Measurements from ENCODE around the gene RHBDL3. TPM values are rescaled to one million over a fixed set of nuclear protein-coding genes. Genes with fewer than 3 reads are reported as not detected.

The RHBDL3 gene
- total RNA-seq, 2 donors from 2014 or later, result 0.21 TPM; not detected in 1

DNA sequence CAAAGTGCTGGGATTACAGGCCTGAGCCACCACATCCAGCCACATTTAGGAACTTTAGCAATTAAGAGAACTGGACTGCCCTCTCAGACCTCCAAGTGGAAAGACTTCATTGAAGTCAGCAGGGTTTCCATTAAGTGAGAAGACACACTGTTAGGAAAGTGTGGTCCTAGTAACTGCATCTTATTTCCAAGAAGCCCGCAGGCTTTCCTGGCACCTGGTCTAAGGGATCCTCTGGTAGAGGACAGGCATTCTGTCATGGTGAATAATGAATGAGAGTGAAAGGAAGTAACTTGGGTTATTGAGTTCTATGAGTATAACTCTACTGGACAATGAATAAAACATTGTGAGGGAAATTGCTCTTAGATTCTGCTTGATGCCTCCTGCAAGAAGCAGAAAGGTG, 62.3 kb downstream of the RHBDL3 start:
- Mint-ChIP-seq H3K4me3 (no peak overlapping the region), H3K4me1 (ENCODE audit: low read depth) (peaks cover 47% of the 10 kb centered on the region), H3K9me3 (no peaks in the 10 kb centered on the region), H3K36me3 (ENCODE audit: insufficient read depth in 2 of 2) (no peaks in the 10 kb centered on the region), H3K27ac (no peak overlapping the region), H3K27me3 (ENCODE audit: low read depth) (no peaks in the 10 kb centered on the region)
- ATAC-seq (replicated peaks in 1 of 2), result no peak
- no peak for DNase-seq

DNA sequence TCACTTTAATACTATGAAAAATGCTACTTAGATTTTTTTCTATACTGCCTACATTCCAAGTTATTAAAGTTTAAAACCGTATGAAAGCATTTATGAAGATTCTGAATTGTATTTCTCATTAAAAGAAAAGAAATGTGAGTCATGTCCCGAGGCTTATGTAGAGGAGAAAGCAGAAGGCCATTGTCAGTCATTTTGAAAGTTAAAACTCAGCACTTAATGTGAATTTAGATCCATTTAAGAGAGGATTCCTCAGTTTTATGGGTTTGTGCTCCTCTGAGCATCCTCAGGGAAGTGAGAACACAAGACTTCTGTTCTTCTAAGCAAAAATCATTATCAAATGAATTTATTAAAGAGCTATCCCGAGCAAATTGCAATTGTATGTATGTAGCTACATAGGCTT, 64.5 kb downstream of the RHBDL3 start:
- peak in 1 of 2 donors; percentile 64 for ATAC-seq (replicated peaks in 1 of 2)
- H3K9me3 Mint-ChIP-seq, result no peaks in the 10 kb centered on the region
- DNase-seq, result no peak
- H3K4me3 Mint-ChIP-seq, result peak overlapping the region in 1 of 2 donors; percentile 71
- H3K27me3 Mint-ChIP-seq (ENCODE audit: low read depth), result no peaks in the 10 kb centered on the region
- peaks cover 33% of the 10 kb centered on the region for H3K4me1 Mint-ChIP-seq (ENCODE audit: low read depth)
- H3K36me3 Mint-ChIP-seq (ENCODE audit: insufficient read depth in 2 of 2), result peaks cover 6 to 8% of the 10 kb centered on the region in 2 donors
- H3K27ac Mint-ChIP-seq, result peak overlapping the region; percentile 42

DNA sequence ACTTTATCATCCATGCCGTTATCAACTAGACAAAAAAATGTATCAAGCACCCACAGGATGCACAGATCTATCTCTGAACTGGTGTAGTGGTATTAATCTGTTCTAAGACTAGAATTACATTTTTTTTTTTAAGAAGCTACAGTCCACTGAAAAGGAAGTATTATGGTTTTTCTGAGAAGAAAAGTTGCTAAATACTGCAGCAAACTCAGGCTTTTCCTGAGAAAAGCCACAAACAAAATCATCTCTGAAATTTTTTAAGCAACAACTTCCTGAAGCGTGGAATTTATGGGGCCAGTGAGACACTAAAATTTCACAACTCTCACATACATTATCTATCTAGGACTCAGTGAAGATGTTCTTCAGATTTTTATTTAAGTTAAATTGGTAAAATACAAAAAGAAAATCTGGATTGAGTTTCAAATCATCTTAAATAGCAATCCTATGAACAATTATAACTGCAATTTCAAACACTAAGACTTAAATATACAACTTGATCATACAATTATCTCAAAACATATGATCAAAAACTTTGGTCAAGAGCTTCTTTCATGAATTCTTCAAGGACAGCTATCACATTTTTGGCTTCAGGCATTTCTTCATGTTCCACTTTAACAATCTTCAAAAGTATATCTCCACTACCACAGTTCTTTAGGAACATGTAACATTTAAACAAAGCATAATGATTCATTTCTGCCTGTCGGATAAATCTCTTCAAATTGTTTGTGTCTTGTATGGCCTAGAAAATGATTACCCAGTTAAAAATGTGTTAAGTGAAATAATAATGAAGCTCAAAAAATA, 65.8 kb downstream of the RHBDL3 start:
- H3K27me3 Mint-ChIP-seq (ENCODE audit: low read depth), result no peaks in the 10 kb centered on the region
- DNase-seq (no peak), ATAC-seq (replicated peaks in 1 of 2) (peak in 1 of 2 donors; percentile 59)
- H3K27ac Mint-ChIP-seq, result peak overlapping the region; percentile 25
- H3K4me3 Mint-ChIP-seq, result peak overlapping the region; percentile 49 to 71
- peaks cover 6 to 8% of the 10 kb centered on the region in 2 donors for H3K36me3 Mint-ChIP-seq (ENCODE audit: insufficient read depth in 2 of 2)
- H3K9me3 Mint-ChIP-seq, result no peaks in the 10 kb centered on the region
- peaks cover 33% of the 10 kb centered on the region for H3K4me1 Mint-ChIP-seq (ENCODE audit: low read depth)

DNA sequence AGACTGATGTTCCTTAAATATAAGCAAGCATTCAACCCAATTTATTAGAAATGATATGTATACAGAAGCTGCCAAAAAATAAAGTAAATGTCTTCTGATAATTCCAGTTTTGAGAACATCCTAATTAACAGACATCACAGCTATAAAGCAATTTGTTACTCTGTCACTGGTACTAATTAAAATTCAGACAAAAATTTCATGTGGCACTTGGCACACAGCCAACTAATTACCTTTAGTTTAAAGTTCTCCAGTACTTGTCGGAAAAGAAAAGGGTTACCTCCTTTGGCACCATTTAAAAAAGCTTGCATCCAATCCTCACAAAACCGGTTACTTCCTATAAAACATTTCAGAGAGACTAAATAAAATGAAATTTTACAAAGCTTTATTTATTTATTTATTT, 67.6 kb downstream of the RHBDL3 start:
- Mint-ChIP-seq H3K4me1 (ENCODE audit: low read depth) (peaks cover 33% of the 10 kb centered on the region), H3K27me3 (ENCODE audit: low read depth) (no peaks in the 10 kb centered on the region), H3K27ac (no peak overlapping the region)

GRCh38 chr17:32335046-32335445, 69.4 kb downstream of the RHBDL3 start:
- DNase-seq (no peak), ATAC-seq (replicated peaks in 1 of 2) (no peak)
- Mint-ChIP-seq H3K36me3 (ENCODE audit: insufficient read depth in 2 of 2) (peaks cover 6 to 8% of the 10 kb centered on the region in 2 donors), H3K27me3 (ENCODE audit: low read depth) (no peaks in the 10 kb centered on the region), H3K27ac (no peak overlapping the region), H3K9me3 (no peaks in the 10 kb centered on the region), H3K4me1 (ENCODE audit: low read depth) (peaks cover 25% of the 10 kb centered on the region), H3K4me3 (no peak overlapping the region)

More for the DNA sequence above, 67.6 kb downstream of the RHBDL3 start:
- H3K9me3 Mint-ChIP-seq, result no peaks in the 10 kb centered on the region
- ATAC-seq (replicated peaks in 1 of 2) (no peak), DNase-seq (no peak)
- no peak overlapping the region for H3K4me3 Mint-ChIP-seq
- peaks cover 6 to 8% of the 10 kb centered on the region in 2 donors for H3K36me3 Mint-ChIP-seq (ENCODE audit: insufficient read depth in 2 of 2)

GRCh38 chr17:32335687-32336086, 70.1 kb downstream of the RHBDL3 start:
- Mint-ChIP-seq H3K4me3 (no peak overlapping the region), H3K27me3 (ENCODE audit: low read depth) (no peaks in the 10 kb centered on the region), H3K9me3 (no peaks in the 10 kb centered on the region), H3K36me3 (ENCODE audit: insufficient read depth in 2 of 2) (peaks cover 6 to 9% of the 10 kb centered on the region in 2 donors), H3K4me1 (ENCODE audit: low read depth) (peaks cover 22% of the 10 kb centered on the region), H3K27ac (no peak overlapping the region)
- DNase-seq (no peak), ATAC-seq (replicated peaks in 1 of 2) (no peak)

DNA sequence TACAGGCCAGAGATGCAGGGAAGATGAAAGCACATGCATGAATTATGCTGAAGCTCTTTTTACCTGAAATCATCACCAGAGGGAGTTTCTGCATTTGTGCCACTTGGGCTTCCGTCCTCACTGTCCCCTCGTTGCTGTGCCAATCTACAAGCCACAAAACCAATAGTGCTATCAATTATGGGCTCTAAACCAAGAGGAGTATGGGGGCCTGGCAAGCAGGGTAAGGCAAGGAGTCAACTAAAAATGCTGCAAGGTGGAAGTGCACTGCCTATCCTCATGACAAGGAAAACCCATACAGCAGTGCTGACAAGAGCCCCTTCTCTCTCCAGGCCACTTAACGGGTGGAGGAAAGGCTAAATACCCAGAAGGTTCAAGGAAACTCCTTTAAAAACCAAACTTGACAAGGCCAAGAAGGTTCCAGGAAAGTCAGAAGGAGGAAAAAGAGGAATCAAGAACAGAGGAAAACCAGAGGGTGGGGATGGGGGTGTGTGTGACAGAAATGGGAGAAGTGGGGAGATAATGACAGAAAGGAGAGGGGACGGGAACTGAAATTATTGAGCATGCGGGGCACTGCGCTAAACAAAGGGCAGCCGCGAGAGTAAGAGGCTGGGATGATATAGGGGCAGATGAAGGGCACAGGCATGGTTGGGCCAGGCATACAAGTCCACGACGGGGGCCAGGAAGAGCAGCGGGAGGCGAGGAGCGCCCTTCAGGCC, 75.7 kb downstream of the RHBDL3 start:
- Mint-ChIP-seq H3K9me3 (no peaks in the 10 kb centered on the region), H3K4me1 (ENCODE audit: low read depth) (peaks cover 30% of the 10 kb centered on the region), H3K27me3 (ENCODE audit: low read depth) (no peaks in the 10 kb centered on the region), H3K27ac (peak overlapping the region; percentile 91), H3K36me3 (ENCODE audit: insufficient read depth in 2 of 2) (peaks cover 3 to 8% of the 10 kb centered on the region in 2 donors), H3K4me3 (peak overlapping the region; percentile 90 to 95)
- peak; percentile 45 to 67 for DNase-seq
- peak; percentile 42 to 57 for ATAC-seq (replicated peaks in 1 of 2)

DNA sequence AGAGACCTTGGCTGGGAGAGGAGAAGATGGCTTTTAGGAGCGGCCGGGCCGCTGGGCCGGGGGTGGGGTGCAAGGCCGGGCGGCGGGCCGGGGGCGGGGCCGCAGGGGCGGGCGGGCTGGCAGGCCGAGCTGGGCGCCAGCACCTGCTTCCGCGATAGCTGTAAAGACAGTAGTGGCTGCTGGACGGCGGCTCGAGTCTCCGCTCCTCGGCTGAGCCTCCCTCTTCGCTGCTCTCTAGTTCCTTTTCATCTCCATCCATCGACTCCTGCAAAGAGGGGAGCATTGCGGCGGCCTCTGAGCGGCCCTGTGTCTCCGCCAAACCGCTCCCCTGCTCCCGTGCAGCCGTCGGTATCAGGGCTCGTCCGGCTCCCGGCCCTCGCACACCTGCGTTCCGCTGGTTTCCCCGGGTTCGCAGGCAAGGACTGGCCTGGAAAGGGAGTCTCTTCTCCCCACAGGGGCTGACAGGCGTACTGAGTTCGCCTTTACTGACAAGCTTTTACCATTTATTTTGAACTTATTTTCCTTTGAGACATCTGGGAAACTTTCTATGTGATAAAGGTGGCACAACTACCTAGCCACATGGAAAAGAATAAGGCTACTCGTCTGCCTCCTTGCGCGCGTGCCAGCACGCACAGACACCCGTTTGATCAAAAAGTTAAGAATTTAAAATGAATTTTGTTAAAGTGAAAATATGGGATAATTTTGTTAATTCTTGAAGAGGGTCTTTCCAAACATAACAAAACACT, 76.4 kb downstream of the RHBDL3 start, which contains the start of gene C17orf75:
Gene C17orf75, minus strand, starts transcription at position 317 of the 746 bp plus-strand sequence. Its CDS starts 34 bp downstream, at position 283.
- Mint-ChIP-seq H3K36me3 (ENCODE audit: insufficient read depth in 2 of 2) (peaks cover 3 to 8% of the 10 kb centered on the region in 2 donors), H3K4me3 (peak within 1 kb of the TSS; percentile 90 to 95), H3K4me1 (ENCODE audit: low read depth) (peaks cover 30% of the 10 kb centered on the region), H3K27me3 (ENCODE audit: low read depth) (no peaks in the 10 kb centered on the region), H3K27ac (peak within 1 kb of the TSS; percentile 92), H3K9me3 (no peaks in the 10 kb centered on the region)
- ATAC-seq (replicated peaks in 1 of 2), result peak; percentile 90 to 95
- peak; percentile 80 to 86 for DNase-seq

- Mint-ChIP-seq H3K27me3 (ENCODE audit: low read depth) (no peaks in the 10 kb centered on the region), H3K9me3 (no peaks in the 10 kb centered on the region), H3K4me1 (ENCODE audit: low read depth) (peaks cover 30% of the 10 kb centered on the region), H3K4me3 (peak overlapping the region; percentile 90 to 95), H3K27ac (peak overlapping the region; percentile 92), H3K36me3 (ENCODE audit: insufficient read depth in 2 of 2) (peaks cover 3 to 8% of the 10 kb centered on the region in 2 donors)
- DNase-seq (no peak), ATAC-seq (replicated peaks in 1 of 2) (no peak)
These were observed 77.1 kb downstream of the RHBDL3 start for GRCh38 chr17:32342603-32343325.

GRCh38 chr17:32345951-32346600, 80.4 kb downstream of the RHBDL3 start:
- Mint-ChIP-seq H3K36me3 (ENCODE audit: insufficient read depth in 2 of 2) (peaks cover 16 to 17% of the 10 kb centered on the region in 2 donors), H3K27me3 (ENCODE audit: low read depth) (no peaks in the 10 kb centered on the region), H3K9me3 (no peaks in the 10 kb centered on the region), H3K27ac (no peak overlapping the region), H3K4me3 (no peak overlapping the region), H3K4me1 (ENCODE audit: low read depth) (peaks cover 25% of the 10 kb centered on the region)
- DNase-seq, result no peak
- ATAC-seq (replicated peaks in 1 of 2), result no peak

GRCh38 chr17:32348483-32348800, 82.8 kb downstream of the RHBDL3 start:
- Mint-ChIP-seq H3K4me3 (peak overlapping the region in 1 of 2 donors; percentile 34), H3K27ac (no peak overlapping the region), H3K4me1 (ENCODE audit: low read depth) (peaks cover 30% of the 10 kb centered on the region), H3K36me3 (ENCODE audit: insufficient read depth in 2 of 2) (peaks cover 13 to 25% of the 10 kb centered on the region in 2 donors), H3K27me3 (ENCODE audit: low read depth) (no peaks in the 10 kb centered on the region), H3K9me3 (no peaks in the 10 kb centered on the region)
- DNase-seq (no peak), ATAC-seq (replicated peaks in 1 of 2) (no peak)

DNA sequence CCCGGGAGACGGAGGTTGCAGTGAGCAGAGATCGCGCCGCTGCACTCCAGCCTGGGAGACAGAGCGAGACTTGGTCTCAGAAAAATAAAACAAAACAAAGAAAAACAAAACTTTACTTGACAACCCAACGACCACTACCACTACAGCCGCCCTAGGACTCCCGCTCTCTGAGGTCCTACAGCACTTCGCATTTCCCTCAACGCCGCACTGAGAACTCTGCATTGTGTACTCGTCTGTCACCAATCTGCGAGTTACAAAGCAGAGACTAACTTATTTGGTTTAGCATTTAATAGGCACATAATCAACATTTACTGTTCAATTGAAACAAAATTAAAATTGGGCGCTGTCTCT, 83.8 kb downstream of the RHBDL3 start:
- H3K36me3 Mint-ChIP-seq (ENCODE audit: insufficient read depth in 2 of 2), result peaks cover 13 to 31% of the 10 kb centered on the region in 2 donors
- ATAC-seq (replicated peaks in 1 of 2) (no peak), DNase-seq (peak in 1 of 2 donors; percentile 23)
- no peaks in the 10 kb centered on the region for H3K27me3 Mint-ChIP-seq (ENCODE audit: low read depth)
- H3K9me3 Mint-ChIP-seq, result no peaks in the 10 kb centered on the region
- peak overlapping the region; percentile 97 to 98 for H3K4me3 Mint-ChIP-seq
- H3K4me1 Mint-ChIP-seq (ENCODE audit: low read depth), result peaks cover 38% of the 10 kb centered on the region
- peak overlapping the region; percentile 100 for H3K27ac Mint-ChIP-seq

Measured in activated T-cell treated with anti-CD3 and anti-CD28 coated beads, Interleukin-2, amount 50 U/mL, for 72 hours (primary cell).